ENCODE data around the gene HSPA6.
"Not testable (repeated sequence)": the region's sequence is repeated elsewhere in the genome, so short reads cannot be mapped to it uniquely, and the experiment has no call there.

HSPA6 gene

GRCh38 chr1:161503394-161503748 is 21.0 kb upstream of the HSPA6 start:
- no peak for DNase-seq (ENCODE audit: low read depth)

DNA sequence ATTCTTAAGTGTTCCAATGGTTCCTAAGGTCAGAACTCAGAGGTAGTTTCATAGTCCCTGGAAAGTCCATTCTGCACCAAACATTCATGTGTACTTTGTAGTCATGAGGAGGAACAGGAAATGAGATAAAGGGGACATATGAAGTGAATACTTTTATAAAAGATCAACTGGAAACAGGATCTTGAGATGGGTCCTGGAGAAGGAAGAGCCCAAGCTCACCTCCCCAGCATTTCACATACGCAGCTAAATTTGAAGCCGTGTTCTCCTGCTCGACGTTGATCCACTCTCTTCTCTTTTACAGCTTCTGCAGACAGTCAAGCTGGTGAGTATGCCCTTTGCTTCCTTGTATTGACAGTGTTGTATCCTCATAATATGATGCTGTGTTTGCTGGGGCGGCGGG is 18.7 kb upstream of the HSPA6 start:
- DNase-seq (ENCODE audit: low read depth), result no peak

DNA sequence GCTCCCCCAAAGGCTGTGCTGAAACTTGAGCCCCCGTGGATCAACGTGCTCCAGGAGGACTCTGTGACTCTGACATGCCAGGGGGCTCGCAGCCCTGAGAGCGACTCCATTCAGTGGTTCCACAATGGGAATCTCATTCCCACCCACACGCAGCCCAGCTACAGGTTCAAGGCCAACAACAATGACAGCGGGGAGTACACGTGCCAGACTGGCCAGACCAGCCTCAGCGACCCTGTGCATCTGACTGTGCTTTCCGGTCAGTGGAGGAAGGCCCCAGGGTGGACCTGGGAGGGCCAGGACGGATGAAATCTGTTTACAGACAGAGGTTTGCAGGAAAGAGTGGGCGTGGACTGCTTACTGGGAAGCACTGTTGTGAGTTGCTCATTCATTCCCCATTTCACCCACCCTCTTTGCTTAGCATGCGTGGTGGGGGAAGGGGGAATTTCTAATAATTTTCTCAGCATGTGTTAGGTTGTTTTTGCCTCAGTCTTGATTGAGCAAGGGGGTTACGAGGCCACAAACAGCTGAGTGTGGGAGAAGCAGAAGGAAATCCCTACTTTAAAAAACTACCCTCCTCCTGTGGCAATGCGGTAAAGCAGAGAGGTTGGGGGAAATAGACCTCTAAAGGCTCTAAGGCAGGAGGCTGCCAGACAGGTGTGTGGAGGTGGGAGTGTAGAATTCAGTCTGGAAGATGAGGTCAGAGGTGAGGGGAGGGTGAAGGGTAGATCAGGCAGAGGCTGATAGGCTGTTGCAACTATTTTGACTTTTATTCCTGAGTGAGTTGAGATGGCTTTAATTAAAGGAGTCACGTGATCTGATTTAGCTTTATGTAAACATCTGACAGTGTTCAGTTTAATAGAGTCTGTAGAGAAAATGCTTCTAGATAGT is 17.8 kb upstream of the HSPA6 start:
- DNase-seq (ENCODE audit: low read depth), result no peak

- DNase-seq (ENCODE audit: low read depth), result no peak
Measured at GRCh38 chr1:161510477-161510876, 13.9 kb upstream of the HSPA6 start.

GRCh38 chr1:161511018-161511755 is 13.2 kb upstream of the HSPA6 start:
- no peak for DNase-seq (ENCODE audit: low read depth)

GRCh38 chr1:161511756-161512060 is 12.6 kb upstream of the HSPA6 start:
- no peak for DNase-seq (ENCODE audit: low read depth)

- not testable (repeated sequence) for DNase-seq (ENCODE audit: low read depth)
Measured at GRCh38 chr1:161512636-161513447, 11.5 kb upstream of the HSPA6 start.

DNA sequence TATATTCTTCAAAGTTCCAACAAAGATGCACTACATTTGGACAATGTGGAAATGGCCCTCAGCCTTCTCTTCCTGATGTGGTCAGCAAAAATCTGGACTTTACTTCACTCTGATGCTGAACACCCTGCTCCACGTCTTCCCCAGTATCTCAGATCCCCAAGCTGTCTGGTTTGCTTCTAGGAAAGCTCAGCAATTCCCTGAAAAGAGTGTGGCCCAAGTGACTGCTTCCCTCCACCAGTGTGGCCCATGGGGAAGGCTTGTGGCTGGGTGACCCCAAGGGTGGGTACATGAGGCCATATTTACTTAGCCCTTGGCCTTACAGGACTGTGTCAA is 10.9 kb upstream of the HSPA6 start:
- DNase-seq (ENCODE audit: low read depth), result not testable (repeated sequence)

DNA sequence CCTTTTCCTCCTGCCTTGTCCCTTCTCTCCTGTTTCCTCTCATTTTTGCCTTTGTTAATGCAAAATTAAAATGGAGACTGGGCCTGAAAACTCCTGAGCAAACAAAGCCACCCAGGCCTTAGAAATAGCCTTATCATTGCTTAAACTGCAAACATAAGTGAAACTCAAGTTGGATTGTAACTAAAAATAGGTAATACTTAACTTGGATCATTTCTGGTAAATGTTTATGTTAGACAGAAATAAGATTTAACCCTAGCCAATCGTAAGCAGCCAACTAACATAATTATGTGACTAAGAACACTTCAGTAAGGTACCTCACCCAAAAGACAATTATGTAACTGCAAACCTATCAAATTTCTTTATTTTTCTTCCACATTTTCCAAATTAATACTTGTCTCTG is 10.4 kb upstream of the HSPA6 start:
- DNase-seq (ENCODE audit: low read depth), result not testable (repeated sequence)

- DNase-seq (ENCODE audit: low read depth), result not testable (repeated sequence)
Measured at GRCh38 chr1:161523041-161523816, 1.1 kb upstream of the HSPA6 start.

- DNase-seq (ENCODE audit: low read depth), result not testable (repeated sequence)
Measured at GRCh38 chr1:161524742-161525291, 477 bp downstream of the HSPA6 start.

DNA sequence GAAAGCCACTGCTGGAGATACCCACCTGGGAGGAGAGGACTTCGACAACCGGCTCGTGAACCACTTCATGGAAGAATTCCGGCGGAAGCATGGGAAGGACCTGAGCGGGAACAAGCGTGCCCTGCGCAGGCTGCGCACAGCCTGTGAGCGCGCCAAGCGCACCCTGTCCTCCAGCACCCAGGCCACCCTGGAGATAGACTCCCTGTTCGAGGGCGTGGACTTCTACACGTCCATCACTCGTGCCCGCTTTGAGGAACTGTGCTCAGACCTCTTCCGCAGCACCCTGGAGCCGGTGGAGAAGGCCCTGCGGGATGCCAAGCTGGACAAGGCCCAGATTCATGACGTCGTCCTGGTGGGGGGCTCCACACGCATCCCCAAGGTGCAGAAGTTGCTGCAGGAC is 981 bp downstream of the HSPA6 start:
- not testable (repeated sequence) for DNase-seq (ENCODE audit: low read depth)

GRCh38 chr1:161525918-161526317 is 1.6 kb downstream of the HSPA6 start:
- not testable (repeated sequence) for DNase-seq (ENCODE audit: low read depth)

DNA sequence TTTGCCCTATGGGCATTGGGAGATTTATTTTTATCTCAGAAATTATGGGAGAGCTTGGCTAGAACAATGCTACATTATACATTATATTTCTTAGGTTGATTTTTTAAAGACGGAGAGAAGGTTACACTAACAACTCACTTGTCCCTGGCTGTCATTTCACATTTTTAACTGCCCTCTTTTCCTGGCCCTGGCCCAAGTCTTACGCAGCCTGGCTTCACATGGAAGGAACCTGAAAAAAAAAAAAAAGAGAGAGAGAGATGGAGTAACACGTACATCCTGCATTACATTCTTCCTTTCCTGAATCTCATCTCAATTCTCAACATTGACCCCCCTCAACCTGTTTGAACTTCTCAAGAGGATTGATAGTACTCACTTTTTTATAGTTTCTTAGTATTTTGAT is 4.2 kb downstream of the HSPA6 start:
- not testable (repeated sequence) for DNase-seq (ENCODE audit: low read depth)

DNA sequence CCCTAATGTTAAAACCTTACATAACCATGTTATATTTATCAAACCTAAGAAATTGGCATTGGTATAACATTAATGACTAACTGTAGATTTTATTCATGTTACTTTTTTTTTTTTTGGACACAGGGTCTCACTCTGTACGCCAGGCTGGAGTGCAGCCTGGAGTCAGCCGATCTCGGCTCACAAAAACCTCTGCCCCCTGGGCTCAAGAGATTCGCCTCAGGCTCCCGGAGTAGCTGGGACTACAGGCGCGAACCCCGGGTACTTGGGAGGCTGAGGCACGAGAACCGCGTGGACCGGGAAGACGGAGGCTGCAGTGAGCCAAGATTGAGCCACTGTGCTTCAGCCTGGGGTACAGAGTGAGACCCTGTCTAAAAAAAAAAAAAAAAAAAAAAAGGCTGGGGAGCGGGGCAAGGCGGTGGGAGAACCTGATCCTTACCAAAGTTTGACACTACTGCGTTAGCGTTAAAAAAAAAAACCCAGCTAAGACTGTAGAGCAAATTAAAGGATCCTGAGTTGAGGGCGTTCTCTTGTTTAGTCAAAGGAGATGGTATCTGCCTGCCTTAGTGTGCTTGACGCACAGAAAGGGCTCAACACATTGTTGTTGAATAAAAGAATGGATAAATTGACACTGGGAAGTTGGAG is 5.2 kb downstream of the HSPA6 start:
- not testable (repeated sequence) for DNase-seq (ENCODE audit: low read depth)

GRCh38 chr1:161530158-161530557 is 5.8 kb downstream of the HSPA6 start:
- peak; percentile 29 for DNase-seq (ENCODE audit: low read depth)

DNA sequence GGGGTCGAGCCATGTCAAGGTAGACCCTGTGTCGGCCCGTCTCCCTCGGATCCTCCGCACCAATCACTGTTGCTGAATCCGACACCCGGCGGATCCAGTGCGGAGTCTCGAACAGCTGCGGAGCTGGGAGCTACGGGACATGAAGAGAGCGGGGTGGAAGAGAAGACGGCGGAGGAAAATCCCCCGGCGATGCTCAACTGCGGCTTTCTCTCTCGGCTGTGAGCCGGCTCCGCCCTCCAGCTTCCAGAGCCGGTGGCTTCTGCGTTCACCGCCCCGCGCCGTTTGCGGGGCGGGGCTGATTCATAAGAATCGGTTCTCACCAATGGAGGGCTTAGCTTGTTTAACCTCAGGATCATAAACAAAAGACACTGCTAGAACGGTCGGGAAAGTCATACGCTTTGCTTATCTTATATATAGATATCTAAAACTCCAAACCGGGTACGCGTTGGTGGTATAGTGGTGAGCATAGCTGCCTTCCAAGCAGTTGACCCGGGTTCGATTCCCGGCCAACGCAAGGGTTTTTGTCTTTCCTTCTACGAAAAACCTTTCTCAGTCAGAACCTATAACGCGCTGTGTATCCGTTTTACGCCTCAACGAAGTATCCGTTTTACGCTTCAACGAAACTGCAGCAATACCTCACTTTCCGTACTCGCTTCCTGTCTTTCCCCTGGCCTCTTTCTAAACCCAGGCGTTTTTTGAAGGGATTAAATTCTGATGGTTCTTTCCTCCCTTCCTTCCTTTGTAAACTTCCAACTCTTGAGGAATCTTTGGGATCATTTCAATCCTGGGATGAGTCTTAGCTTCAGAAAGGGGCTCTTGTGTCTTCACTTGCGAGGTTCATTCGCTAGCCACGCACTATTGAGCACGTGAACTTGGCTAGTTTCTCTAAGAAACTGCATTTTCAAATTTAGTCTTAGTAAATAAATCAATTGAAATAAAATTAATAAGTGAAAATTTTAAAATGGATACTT is 6.6 kb downstream of the HSPA6 start:
- DNase-seq (ENCODE audit: low read depth), result peak; percentile 79

GRCh38 chr1:161531986-161532643 is 7.8 kb downstream of the HSPA6 start:
- DNase-seq (ENCODE audit: low read depth), result no peak

Data from T-helper 22 cell (primary cell).